HG03095 (cell line): Measurements from ENCODE around the gene CCNA2.

Experiments used
- ATAC-seq: cut with Tn5 transposase; IDR thresholded peaks from one replicate; pipeline ENCODE4 v1.9.1; 2021; ENCODE audit warnings: moderate library complexity; ENCODE audit not compliant: unreplicated experiment

The CCNA2 gene

GRCh38 chr4:121823505-121824170 is at the start of gene CCNA2:
TSS of gene CCNA2 (minus strand) at chr4:121823883. CDS start at chr4:121823628, 255 bp downstream.
- peak; percentile 93 for ATAC-seq

- peak; percentile 100 for ATAC-seq
These were observed 46.4 kb upstream of the CCNA2 start, which contains the start of gene BBS7 for GRCh38 chr4:121869841-121870822. TSS of gene BBS7 (minus strand) at chr4:121870474. CDS start at chr4:121870313, 161 bp downstream.

GRCh38 chr4:121863799-121864198 is 40.1 kb upstream of the CCNA2 start:
- ATAC-seq = no peak

- no peak for ATAC-seq
These were observed 37.7 kb upstream of the CCNA2 start for GRCh38 chr4:121861426-121861825.

GRCh38 chr4:121860121-121860520 is 36.4 kb upstream of the CCNA2 start:
- no peak for ATAC-seq

GRCh38 chr4:121851354-121851753 is 27.7 kb upstream of the CCNA2 start:
- ATAC-seq = no peak

- no peak for ATAC-seq
These were observed 23.0 kb upstream of the CCNA2 start for GRCh38 chr4:121846662-121847061.

- no peak for ATAC-seq
These were observed 19.2 kb upstream of the CCNA2 start for GRCh38 chr4:121842862-121843261.

GRCh38 chr4:121838136-121838535 is 14.5 kb upstream of the CCNA2 start:
- ATAC-seq = no peak

GRCh38 chr4:121829511-121829910 is 5.8 kb upstream of the CCNA2 start:
- no peak for ATAC-seq

- ATAC-seq = no peak
These were observed 4.2 kb upstream of the CCNA2 start for GRCh38 chr4:121827853-121828252.

- ATAC-seq = no peak
These were observed 1.3 kb upstream of the CCNA2 start for GRCh38 chr4:121824950-121825349.

GRCh38 chr4:121824171-121824527 is 466 bp upstream of the CCNA2 start:
- ATAC-seq = no peak

- peak; percentile 47 for ATAC-seq
These were observed 733 bp downstream of the CCNA2 start for GRCh38 chr4:121822796-121823504.

- no peak for ATAC-seq
These were observed 1.6 kb downstream of the CCNA2 start for GRCh38 chr4:121822047-121822446.

GRCh38 chr4:121819216-121819965 is 4.3 kb downstream of the CCNA2 start:
- no peak for ATAC-seq

- ATAC-seq = no peak
These were observed 5.5 kb downstream of the CCNA2 start for GRCh38 chr4:121818215-121818614.

GRCh38 chr4:121817701-121818100 is 6.0 kb downstream of the CCNA2 start:
- no peak for ATAC-seq

GRCh38 chr4:121817006-121817405 is 6.7 kb downstream of the CCNA2 start:
- no peak for ATAC-seq

GRCh38 chr4:121814756-121815155 is 8.9 kb downstream of the CCNA2 start:
- ATAC-seq = no peak

- no peak for ATAC-seq
These were observed 12.6 kb downstream of the CCNA2 start for GRCh38 chr4:121811122-121811521.
